ENCODE data around the gene PADI3. TPM values are rescaled to one million over a fixed set of nuclear protein-coding genes. Genes with fewer than 3 reads are reported as not detected.

The PADI3 gene
- total RNA-seq, 4 donors from 2014 or later = not detected

DNA sequence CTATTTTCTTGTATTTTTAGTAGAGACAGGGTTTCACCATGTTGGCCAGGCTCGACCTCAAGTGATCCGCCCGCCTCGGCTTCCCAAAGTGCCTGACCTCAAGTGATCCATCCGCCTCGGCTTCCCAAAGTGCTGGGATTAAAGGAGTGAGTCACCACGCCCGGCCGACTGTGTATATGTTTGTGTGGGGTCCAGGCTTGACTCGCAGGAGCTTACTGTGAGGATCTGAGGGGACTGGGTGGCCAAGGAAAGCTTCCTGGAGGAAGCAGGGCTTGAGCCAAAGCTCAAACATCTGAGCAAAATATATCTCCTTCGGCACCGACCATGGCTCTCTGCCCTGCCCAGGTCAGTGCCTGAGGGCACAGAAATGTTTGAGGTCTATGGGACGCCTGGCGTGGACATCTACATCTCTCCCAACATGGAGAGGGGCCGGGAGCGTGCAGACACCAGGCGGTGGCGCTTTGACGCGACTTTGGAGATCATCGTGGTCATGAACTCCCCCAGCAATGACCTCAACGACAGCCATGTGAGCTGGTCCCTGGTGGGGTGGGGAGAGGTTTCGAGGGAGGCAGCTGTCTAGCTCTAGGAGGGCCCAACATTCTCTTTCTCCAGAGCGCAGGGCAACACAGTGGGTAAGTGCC is 10.5 kb downstream of the PADI3 start:
- TF ChIP-seq, protein P1, sequence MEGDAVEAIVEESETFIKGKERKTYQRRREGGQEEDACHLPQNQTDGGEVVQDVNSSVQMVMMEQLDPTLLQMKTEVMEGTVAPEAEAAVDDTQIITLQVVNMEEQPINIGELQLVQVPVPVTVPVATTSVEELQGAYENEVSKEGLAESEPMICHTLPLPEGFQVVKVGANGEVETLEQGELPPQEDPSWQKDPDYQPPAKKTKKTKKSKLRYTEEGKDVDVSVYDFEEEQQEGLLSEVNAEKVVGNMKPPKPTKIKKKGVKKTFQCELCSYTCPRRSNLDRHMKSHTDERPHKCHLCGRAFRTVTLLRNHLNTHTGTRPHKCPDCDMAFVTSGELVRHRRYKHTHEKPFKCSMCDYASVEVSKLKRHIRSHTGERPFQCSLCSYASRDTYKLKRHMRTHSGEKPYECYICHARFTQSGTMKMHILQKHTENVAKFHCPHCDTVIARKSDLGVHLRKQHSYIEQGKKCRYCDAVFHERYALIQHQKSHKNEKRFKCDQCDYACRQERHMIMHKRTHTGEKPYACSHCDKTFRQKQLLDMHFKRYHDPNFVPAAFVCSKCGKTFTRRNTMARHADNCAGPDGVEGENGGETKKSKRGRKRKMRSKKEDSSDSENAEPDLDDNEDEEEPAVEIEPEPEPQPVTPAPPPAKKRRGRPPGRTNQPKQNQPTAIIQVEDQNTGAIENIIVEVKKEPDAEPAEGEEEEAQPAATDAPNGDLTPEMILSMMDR (IDR thresholded peaks at IDR 0.05) = no peak
- DNase-seq (ENCODE audit: low spot score) (no peak), ATAC-seq (ENCODE audit: low FRiP score) (no peak)

DNA sequence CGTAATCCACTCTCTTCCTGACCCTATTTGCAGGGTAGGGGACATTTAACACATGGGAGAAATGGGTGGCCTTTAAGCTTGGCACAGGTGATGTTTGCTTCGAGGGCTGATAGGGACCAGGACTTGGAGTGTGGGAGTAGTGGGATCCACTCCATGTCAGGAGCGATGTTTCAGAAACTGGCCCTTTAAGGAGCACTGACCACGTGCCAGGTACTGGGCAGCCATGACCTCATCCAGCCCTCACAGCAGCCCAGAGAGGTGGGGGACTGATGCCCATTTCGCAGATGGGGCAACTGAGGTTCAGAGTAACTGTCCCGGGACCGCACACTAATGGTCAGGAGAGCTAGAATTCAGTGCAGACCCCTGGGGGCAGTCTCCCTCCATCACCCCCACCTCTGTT is 11.4 kb downstream of the PADI3 start:
- no peak for ATAC-seq (ENCODE audit: low FRiP score)
- no peak for DNase-seq (ENCODE audit: low spot score)
- TF ChIP-seq, protein P1 (IDR thresholded peaks at IDR 0.05) = no peak

DNA sequence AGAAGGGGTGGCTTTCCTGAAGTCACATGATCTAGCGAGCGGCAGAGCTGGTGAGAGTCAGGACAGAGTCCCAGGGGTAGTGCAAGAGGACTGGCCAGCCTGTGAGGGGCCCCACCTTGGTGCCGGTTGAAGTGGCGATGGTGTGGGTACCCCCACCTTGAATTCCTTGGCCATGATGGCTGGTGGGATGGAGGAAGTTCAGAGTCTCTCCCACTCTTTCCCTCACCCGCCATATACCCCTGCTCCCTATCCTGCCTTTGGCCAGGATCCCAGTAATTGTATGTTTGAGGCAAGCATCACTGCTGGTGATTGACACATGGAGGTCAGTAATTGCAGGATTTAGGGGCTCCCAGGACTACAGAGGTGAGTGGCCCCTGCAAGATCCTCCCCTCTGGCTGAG is 11.8 kb downstream of the PADI3 start:
- TF ChIP-seq, protein P1 (IDR thresholded peaks at IDR 0.05) = no peak
- ATAC-seq (ENCODE audit: low FRiP score) (no peak), DNase-seq (ENCODE audit: low spot score) (no peak)

DNA sequence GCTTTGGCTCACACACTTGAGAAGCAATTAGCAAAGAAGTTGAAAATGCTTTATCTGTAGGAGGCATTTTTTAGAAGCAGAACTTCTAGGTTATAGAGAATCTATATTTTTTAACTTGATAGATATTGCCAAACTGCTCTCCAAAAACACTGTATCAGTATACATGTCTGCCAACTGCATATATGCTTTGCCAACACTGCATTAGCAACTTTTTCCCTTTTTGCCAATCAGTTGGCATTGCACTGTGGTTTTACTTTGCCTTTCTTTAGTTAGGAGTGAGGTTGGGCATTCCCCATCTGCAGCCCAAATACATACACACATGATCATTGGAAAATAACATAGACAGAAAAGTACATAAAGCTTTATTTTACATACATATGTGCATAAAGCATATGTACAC is 15.0 kb downstream of the PADI3 start:
- ATAC-seq (ENCODE audit: low FRiP score) (no peak), DNase-seq (ENCODE audit: low spot score) (no peak)
- TF ChIP-seq, protein P1 (IDR thresholded peaks at IDR 0.05) = no peak

DNA sequence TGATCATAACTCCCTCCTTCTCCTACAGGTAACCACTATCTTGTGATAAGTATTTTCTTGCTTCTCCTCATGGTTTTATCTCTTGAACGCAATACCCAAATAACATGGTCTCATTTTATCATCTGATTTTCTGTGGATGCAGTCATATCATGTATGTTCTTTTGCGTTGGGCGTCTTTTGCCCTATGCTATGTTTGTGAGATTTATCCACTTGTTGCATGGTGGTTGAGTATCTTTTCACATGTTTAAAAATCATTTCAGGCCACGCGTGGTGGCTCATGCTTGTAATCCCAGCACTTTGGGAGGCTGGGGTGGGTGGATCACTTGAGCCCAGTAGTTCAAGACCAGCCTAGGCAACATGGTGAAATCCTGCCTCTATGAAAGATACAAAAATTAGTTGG is 15.6 kb downstream of the PADI3 start:
- no peak for DNase-seq (ENCODE audit: low spot score)
- TF ChIP-seq, protein P1 (IDR thresholded peaks at IDR 0.05) = no peak
- no peak for ATAC-seq (ENCODE audit: low FRiP score)

DNA sequence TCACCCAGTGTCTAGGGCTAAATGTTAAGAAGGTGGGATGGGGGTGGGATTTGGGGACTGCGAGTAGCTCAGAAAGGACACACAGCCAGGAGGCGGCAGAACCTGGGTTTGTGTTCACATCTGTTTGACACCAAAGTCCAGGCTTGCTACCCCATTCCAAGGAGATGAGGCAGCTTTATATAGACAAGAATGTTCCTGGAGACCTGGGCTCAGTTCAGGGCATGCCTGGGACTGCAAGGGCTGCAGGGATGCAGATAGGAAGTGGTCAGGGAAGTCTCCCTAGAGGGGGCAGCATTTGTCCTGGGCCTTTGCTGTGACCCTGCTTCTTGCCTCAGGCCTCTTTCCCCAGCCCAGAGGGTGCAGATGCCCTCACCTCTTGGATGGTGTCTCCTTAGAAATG is 16.3 kb downstream of the PADI3 start:
- TF ChIP-seq, protein P1 (IDR thresholded peaks at IDR 0.05) = no peak
- no peak for DNase-seq (ENCODE audit: low spot score)
- ATAC-seq (ENCODE audit: low FRiP score) = no peak

DNA sequence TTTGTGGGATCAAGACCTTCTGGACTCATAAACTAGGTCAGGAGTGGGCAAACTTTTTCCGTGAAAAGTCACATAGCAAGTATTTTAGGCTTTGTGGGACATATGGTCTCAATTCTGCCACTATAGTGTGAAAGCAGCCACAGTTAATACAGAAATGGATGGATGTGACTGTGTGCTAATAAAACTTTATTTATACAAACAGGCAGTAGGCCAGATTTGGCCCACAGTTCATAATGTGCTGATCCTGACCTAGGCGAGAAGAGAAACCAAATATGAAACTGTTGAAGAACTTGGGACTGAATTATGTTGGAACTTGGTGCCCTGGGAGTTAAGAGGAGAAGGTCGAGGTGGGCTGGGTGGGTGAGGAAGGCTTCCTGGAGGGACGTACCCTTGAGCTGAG is 17.1 kb downstream of the PADI3 start:
- TF ChIP-seq, protein P1 (IDR thresholded peaks at IDR 0.05) = no peak
- ATAC-seq (ENCODE audit: low FRiP score) (no peak), DNase-seq (ENCODE audit: low spot score) (no peak)
